ENCODE measurements around the gene GPBP1L1. TPM values are rescaled to one million over a fixed set of nuclear protein-coding genes. Genes with fewer than 3 reads are reported as not detected.

The GPBP1L1 gene
- total and polyA plus RNA-seq, 2 of the 4 experiments (the other 2 are of a cell fraction), result 31.5 to 57.4 TPM

GRCh38 chr1:45583264-45583665 lies 103.1 kb downstream of the GPBP1L1 start:
- Histone ChIP-seq H3K27me3 (ENCODE audit: control insufficient read depth, insufficient read depth, low read length) (no peaks in the 10 kb centered on the region), H3K27ac (ENCODE audit: insufficient read depth, low read length) (peak overlapping the region; percentile 80), H2AFZ (replicated peaks; ENCODE audit: low read length, poor library complexity) (peak overlapping the region; percentile 98), H4K8ac (ENCODE audit: low read depth in 2 of 2, low read length in 2 of 2) (peak overlapping the region; percentile 37 to 84; a peak in 3 of 4 replicates), H3K9me1 (ENCODE audit: insufficient read depth, low read length) (no peaks in the 10 kb centered on the region; the same call in 1 of the 2 replicates), H3K9me3 (ENCODE audit: control insufficient read depth, insufficient read depth, low read length) (no peaks in the 10 kb centered on the region), H4K5ac (ENCODE audit: low read depth, low read length) (peak overlapping the region; percentile 11; the same call in 1 of the 2 replicates), H2BK15ac (ENCODE audit: low read depth, low read length) (peak overlapping the region; percentile 29; the same call in 1 of the 3 replicates), H3K14ac (replicated peaks; ENCODE audit: low read depth, low read length) (peak overlapping the region; percentile 85), H2BK120ac (ENCODE audit: low read depth, low read length) (peak overlapping the region; percentile 41), H3K56ac (ENCODE audit: extremely low read depth, insufficient read depth, low read length) (peak overlapping the region; percentile 83), H2BK5ac (ENCODE audit: low read depth, low read length, poor library complexity, severe bottlenecking) (peak overlapping the region; percentile 76), H2AK9ac (replicated peaks; ENCODE audit: low read depth, low read length, poor library complexity) (no peak overlapping the region), H3K36me3 (ENCODE audit: control insufficient read depth, insufficient read depth, low read length) (no peaks in the 10 kb centered on the region), H3K9ac (ENCODE audit: low read depth, low read length) (peak overlapping the region; percentile 85), H4K91ac (ENCODE audit: insufficient read depth, low read depth, low read length) (0 out of 2 replicates have a peak overlapping the region, but pooled peaks have one; percentile 34), H2AK5ac (ENCODE audit: low read depth, low read length) (no peak overlapping the region), H3K4ac (ENCODE audit: low read depth, low read length) (peak overlapping the region; percentile 83), H3K79me1 (ENCODE audit: low read depth in 1 of 2, low read length in 2 of 2) (peaks cover 0 to 18% of the 10 kb centered on the region in 2 experiments; a peak in 2 of 4 replicates), H3K18ac (ENCODE audit: low read depth, low read length) (peak overlapping the region; percentile 28), H2BK20ac (ENCODE audit: low read depth, low read length) (no peak overlapping the region), H3K4me2 (ENCODE audit: low read depth, low read length) (peak overlapping the region; percentile 89), H3K4me1 (ENCODE audit: control insufficient read depth, insufficient read depth, low read length) (no peaks in the 10 kb centered on the region; the same call in none of the 2 replicates), H3K23ac (ENCODE audit: low read depth, low read length) (peak overlapping the region; percentile 78), H3K4me3 (ENCODE audit: insufficient read depth, low read depth, low read length) (peak overlapping the region; percentile 61), H4K20me1 (ENCODE audit: insufficient read depth, low read length) (peaks cover 39% of the 10 kb centered on the region)
- ATAC-seq (ENCODE audit: low read depth) (peak; percentile 88), DNase-seq (peak; percentile 96)
- 0% methylated on average over 6 of the region's 19 CpGs; no CpG with 5 or more reads in 1 of the 2 experiments for WGBS, 2 experiments (ENCODE audit: extremely low coverage in 2 of 2, insufficient read length in 1 of 2)
- peak; percentile 99 for TF ChIP-seq RFX5 (IDR thresholded peaks at IDR 0.05; ENCODE audit: low read depth, low read length)
- no peak for TF ChIP-seq CTCF (conservative IDR thresholded peaks at IDR 0.05; ENCODE audit: low read depth, low read length)
- in situ Hi-C loops (cut with MboI; ENCODE audit: low sequenced_read_pairs), result no loop called here
- ChIA-PET POLR2A (ENCODE audit: unreplicated experiment) (interaction anchor here (1.2 kb wide), 1 partner anchor 9 kb away, joined by 4 read pairs; no protein-coding TSS in a partner anchor), CTCF (interaction anchor here (0.6 kb wide), 1 partner anchor 71 kb away, joined by 3 read pairs; no protein-coding TSS in a partner anchor)
- intact Hi-C loops (cut with micrococcal nuclease), result loop anchor here (5.0 kb wide), 1 partner anchor 299 kb away; no protein-coding TSS in a partner anchor
- no TSS peak for BruUV-seq (replicated peaks)
- dilution Hi-C loops (cut with HindIII; ENCODE audit: low sequenced_read_pairs, unreplicated experiment), result no loop called here

Small RNA genes lying within 50 kb of the gene (microRNA-seq; reads per million reads assigned to microRNA genes)
- gene AL355480.1 (ENCODE audit: insufficient read depth, insufficient read length) (not detected), gene AL355480.2 (ENCODE audit: insufficient read depth, insufficient read length) (not detected), gene AL355480.3 (ENCODE audit: insufficient read depth, insufficient read length) (not detected), gene AL355480.4 (ENCODE audit: insufficient read depth, insufficient read length) (not detected)

Small RNA genes lying within 50 kb of the gene (small RNA-seq; reads per million reads assigned to genes)
- gene AL355480.1, result 0 reads per million in 5 experiments
- gene AL355480.2, result 0 reads per million in 5 experiments
- gene AL355480.3, result 0 reads per million in 5 experiments
- 0 reads per million in 5 experiments for gene AL355480.4

Other genes with a start within 250 kb of the GPBP1L1 start
- 0.83 and 0.90 TPM in 2 replicates for gene TESK2, start 195.4 kb downstream of the GPBP1L1 start, total RNA-seq (2012; rRNA removed)
- gene TESK2, start 195.4 kb downstream of the GPBP1L1 start, polyA plus RNA-seq (2012; rRNA removed), result 1.1 and 1.3 TPM in 2 replicates
- 0.28 and 0.54 TPM in 2 replicates for gene CCDC163, start 186.5 kb downstream of the GPBP1L1 start, total RNA-seq (2012; rRNA removed)
- 0.89 and 1.0 TPM in 2 replicates for gene CCDC163, start 186.5 kb downstream of the GPBP1L1 start, polyA plus RNA-seq (2012; rRNA removed)
- 5.2 and 6.4 TPM in 2 replicates for gene MMACHC, start 186.2 kb downstream of the GPBP1L1 start, total RNA-seq (2012; rRNA removed)
- gene MMACHC, start 186.2 kb downstream of the GPBP1L1 start, polyA plus RNA-seq (2012; rRNA removed), result 2.8 and 4.1 TPM in 2 replicates
- 875 and 883 TPM in 2 replicates for gene PRDX1, start 164.6 kb downstream of the GPBP1L1 start, total RNA-seq (2012; rRNA removed)
- 530 and 612 TPM in 2 replicates for gene PRDX1, start 164.6 kb downstream of the GPBP1L1 start, polyA plus RNA-seq (2012; rRNA removed)
- gene AKR1A1, start 135.7 kb downstream of the GPBP1L1 start, total RNA-seq (2012; rRNA removed), result 122 and 151 TPM in 2 replicates
- 141 and 144 TPM in 2 replicates for gene AKR1A1, start 135.7 kb downstream of the GPBP1L1 start, polyA plus RNA-seq (2012; rRNA removed)
- gene NASP, start 102.5 kb downstream of the GPBP1L1 start, total RNA-seq (2012; rRNA removed), result 56.6 and 85.0 TPM in 2 replicates
- 98.2 and 124 TPM in 2 replicates for gene NASP, start 102.5 kb downstream of the GPBP1L1 start, polyA plus RNA-seq (2012; rRNA removed)
- 0.18 and 0.56 TPM in 2 replicates for gene CCDC17, start 62.5 kb downstream of the GPBP1L1 start, total RNA-seq (2012; rRNA removed)
- gene CCDC17, start 62.5 kb downstream of the GPBP1L1 start, polyA plus RNA-seq (2012; rRNA removed), result 0.26 and 0.30 TPM in 2 replicates
- gene TMEM69, start 1.6 kb upstream of the GPBP1L1 start, total RNA-seq (2012; rRNA removed), result 14.2 and 19.9 TPM in 2 replicates
- 31.8 and 33.6 TPM in 2 replicates for gene TMEM69, start 1.6 kb upstream of the GPBP1L1 start, polyA plus RNA-seq (2012; rRNA removed)
- 10.6 and 15.8 TPM in 2 replicates for gene IPP, start 64.1 kb upstream of the GPBP1L1 start, total RNA-seq (2012; rRNA removed)
- 3.7 and 4.6 TPM in 2 replicates for gene IPP, start 64.1 kb upstream of the GPBP1L1 start, polyA plus RNA-seq (2012; rRNA removed)
- 12.5 and 14.2 TPM in 2 replicates for gene MAST2, start 117.1 kb upstream of the GPBP1L1 start, total RNA-seq (2012; rRNA removed)
- gene MAST2, start 117.1 kb upstream of the GPBP1L1 start, polyA plus RNA-seq (2012; rRNA removed), result 41.0 and 44.0 TPM in 2 replicates